Measurements from ENCODE around the gene BAMBI.

DNA sequence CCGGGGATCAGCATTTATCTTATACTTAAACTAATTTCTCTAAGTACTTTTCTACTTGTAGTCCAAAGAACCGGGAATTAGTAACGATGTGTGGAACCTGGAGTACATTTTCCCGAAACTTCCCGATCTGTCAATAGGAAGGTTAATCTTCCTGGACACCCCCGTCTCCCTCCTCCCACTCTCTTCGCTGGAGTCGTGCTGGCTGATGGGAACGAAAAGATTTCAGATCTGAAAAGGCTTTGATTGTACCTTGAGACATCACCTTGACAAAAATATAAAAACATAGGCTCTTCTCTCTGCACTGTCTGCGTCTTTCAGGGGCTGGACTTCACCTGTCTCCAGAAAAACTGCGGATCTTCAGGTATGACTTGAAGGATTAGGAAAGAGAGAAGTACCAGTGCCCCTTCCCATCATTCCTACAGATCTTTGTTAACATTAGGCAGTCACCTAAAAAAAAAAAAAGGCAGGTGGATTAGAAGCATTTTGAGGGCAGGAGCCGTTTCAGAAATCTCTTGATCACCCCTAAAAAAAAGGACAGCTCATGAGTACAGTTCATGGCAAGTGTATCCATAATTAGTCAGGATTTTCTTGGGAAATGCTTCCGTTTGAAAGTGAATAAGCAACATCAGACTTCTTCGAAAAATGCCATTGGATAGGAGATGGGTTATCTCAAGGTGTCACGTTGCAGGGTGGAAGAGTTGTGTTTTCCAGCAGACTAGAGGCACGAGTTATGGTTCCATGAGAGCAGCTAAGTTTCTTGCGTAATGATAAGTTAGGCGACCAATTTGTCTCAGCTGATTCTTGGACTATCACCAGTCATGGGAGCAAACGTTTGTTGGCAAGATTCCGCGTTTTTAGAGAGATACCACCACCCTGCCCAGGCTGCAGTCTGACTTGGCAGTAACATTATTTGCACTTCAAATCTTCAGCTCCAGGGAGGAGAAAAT is 7.8 kb upstream of the BAMBI start:
- TF ChIP-seq ZNF274 (IDR thresholded peaks at IDR 0.05; ENCODE audit: low read depth, low read length) (no peak), SUZ12 (IDR thresholded peaks at IDR 0.05; ENCODE audit: extremely low read depth, insufficient read depth, insufficient read length) (no peak)

Measured in NT2/D1 (cell line).